ENCODE results near the gene PDE1A.

PDE1A gene

GRCh38 chr2:182358601-182359000 is 68.2 kb downstream of the PDE1A start:
- Histone ChIP-seq H3K79me2 (ENCODE audit: control insufficient read depth, low read length) (no peaks in the 10 kb centered on the region), H3K27ac (ENCODE audit: low read depth, low read length) (no peak overlapping the region), H3K36me3 (ENCODE audit: control insufficient read depth, low read length) (no peaks in the 10 kb centered on the region), H3F3A (ENCODE audit: control insufficient read depth, insufficient read depth) (no peaks in the 10 kb centered on the region), H4K20me1 (ENCODE audit: control insufficient read depth, insufficient read depth, low read depth, low read length) (no peaks in the 10 kb centered on the region), H3K4me1 (ENCODE audit: control insufficient read depth, low read length) (no peaks in the 10 kb centered on the region), H3K4me3 (ENCODE audit: low read length) (no peak overlapping the region), H3K9me2 (replicated peaks; ENCODE audit: control insufficient read depth, low read length) (no peaks in the 10 kb centered on the region), H3K4me2 (ENCODE audit: low read length) (no peak overlapping the region), H3K27me3 (ENCODE audit: control insufficient read depth, low read length) (no peaks in the 10 kb centered on the region), H3K9me3 (ENCODE audit: control insufficient read depth, insufficient read depth, low read length) (no peaks in the 10 kb centered on the region)
- no peak for TF ChIP-seq EZH2phosphoT487 (IDR thresholded peaks at IDR 0.05; ENCODE audit: borderline replicate concordance, low read length)

GRCh38 chr2:182355815-182356214 is 71.0 kb downstream of the PDE1A start:
- H4K20me1 ChIP-seq (ENCODE audit: control insufficient read depth, insufficient read depth, low read depth, low read length): no peaks in the 10 kb centered on the region
- TF ChIP-seq, protein P1, sequence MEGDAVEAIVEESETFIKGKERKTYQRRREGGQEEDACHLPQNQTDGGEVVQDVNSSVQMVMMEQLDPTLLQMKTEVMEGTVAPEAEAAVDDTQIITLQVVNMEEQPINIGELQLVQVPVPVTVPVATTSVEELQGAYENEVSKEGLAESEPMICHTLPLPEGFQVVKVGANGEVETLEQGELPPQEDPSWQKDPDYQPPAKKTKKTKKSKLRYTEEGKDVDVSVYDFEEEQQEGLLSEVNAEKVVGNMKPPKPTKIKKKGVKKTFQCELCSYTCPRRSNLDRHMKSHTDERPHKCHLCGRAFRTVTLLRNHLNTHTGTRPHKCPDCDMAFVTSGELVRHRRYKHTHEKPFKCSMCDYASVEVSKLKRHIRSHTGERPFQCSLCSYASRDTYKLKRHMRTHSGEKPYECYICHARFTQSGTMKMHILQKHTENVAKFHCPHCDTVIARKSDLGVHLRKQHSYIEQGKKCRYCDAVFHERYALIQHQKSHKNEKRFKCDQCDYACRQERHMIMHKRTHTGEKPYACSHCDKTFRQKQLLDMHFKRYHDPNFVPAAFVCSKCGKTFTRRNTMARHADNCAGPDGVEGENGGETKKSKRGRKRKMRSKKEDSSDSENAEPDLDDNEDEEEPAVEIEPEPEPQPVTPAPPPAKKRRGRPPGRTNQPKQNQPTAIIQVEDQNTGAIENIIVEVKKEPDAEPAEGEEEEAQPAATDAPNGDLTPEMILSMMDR (IDR thresholded peaks at IDR 0.05; ENCODE audit: low read depth, low read length, poor library complexity, severe bottlenecking): no peak
- TF ChIP-seq EZH2phosphoT487 (IDR thresholded peaks at IDR 0.05; ENCODE audit: borderline replicate concordance, low read length): no peak
- no peaks in the 10 kb centered on the region for H3K79me2 ChIP-seq (ENCODE audit: control insufficient read depth, low read length)
- H3K4me3 ChIP-seq (ENCODE audit: low read length): no peak overlapping the region
- H3K27me3 ChIP-seq (ENCODE audit: control insufficient read depth, low read length): no peaks in the 10 kb centered on the region
- H3K4me2 ChIP-seq (ENCODE audit: low read length): no peak overlapping the region
- no peaks in the 10 kb centered on the region for H3K9me2 ChIP-seq (replicated peaks; ENCODE audit: control insufficient read depth, low read length)
- no peaks in the 10 kb centered on the region for H3F3A ChIP-seq (ENCODE audit: control insufficient read depth, insufficient read depth)
- no peaks in the 10 kb centered on the region for H3K4me1 ChIP-seq (ENCODE audit: control insufficient read depth, low read length)
- no peaks in the 10 kb centered on the region for H3K9me3 ChIP-seq (ENCODE audit: control insufficient read depth, insufficient read depth, low read length)
- no peaks in the 10 kb centered on the region for H3K36me3 ChIP-seq (ENCODE audit: control insufficient read depth, low read length)
- H3K27ac ChIP-seq (ENCODE audit: low read depth, low read length): no peak overlapping the region

DNA sequence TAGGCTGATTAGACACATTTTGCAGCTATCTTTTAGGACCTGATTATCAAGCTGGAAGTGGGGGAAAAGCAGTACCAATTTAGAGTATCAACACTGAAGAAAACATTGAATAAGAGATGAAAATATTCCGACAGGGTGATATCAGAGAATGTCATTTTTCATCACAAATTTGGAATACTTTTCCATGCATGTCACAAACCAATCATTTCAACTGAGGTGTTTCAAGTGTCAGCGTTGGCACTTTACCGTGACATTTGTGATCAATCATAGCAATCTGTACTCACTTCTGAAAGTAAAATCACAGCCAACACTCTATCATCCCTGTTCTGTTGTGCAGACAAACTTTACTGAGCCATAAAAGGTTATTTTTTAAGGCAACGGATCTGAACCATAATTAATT is 75.4 kb downstream of the PDE1A start:
- no peaks in the 10 kb centered on the region for H3K4me1 ChIP-seq (ENCODE audit: control insufficient read depth, low read length)
- H3K27me3 ChIP-seq (ENCODE audit: control insufficient read depth, low read length): peaks cover 3% of the 10 kb centered on the region; the same call in 1 of the 2 replicates
- H3F3A ChIP-seq (ENCODE audit: control insufficient read depth, insufficient read depth): no peaks in the 10 kb centered on the region
- H3K4me2 ChIP-seq (ENCODE audit: low read length): no peak overlapping the region
- H3K79me2 ChIP-seq (ENCODE audit: control insufficient read depth, low read length): no peaks in the 10 kb centered on the region
- no peak overlapping the region for H3K27ac ChIP-seq (ENCODE audit: low read depth, low read length)
- no peak for TF ChIP-seq EZH2phosphoT487 (IDR thresholded peaks at IDR 0.05; ENCODE audit: borderline replicate concordance, low read length)
- TF ChIP-seq, protein P1 (IDR thresholded peaks at IDR 0.05; ENCODE audit: low read depth, low read length, poor library complexity, severe bottlenecking): no peak
- H3K9me3 ChIP-seq (ENCODE audit: control insufficient read depth, insufficient read depth, low read length): no peaks in the 10 kb centered on the region
- H4K20me1 ChIP-seq (ENCODE audit: control insufficient read depth, insufficient read depth, low read depth, low read length): no peaks in the 10 kb centered on the region
- H3K9me2 ChIP-seq (replicated peaks; ENCODE audit: control insufficient read depth, low read length): no peaks in the 10 kb centered on the region
- no peaks in the 10 kb centered on the region for H3K36me3 ChIP-seq (ENCODE audit: control insufficient read depth, low read length)
- no peak overlapping the region for H3K4me3 ChIP-seq (ENCODE audit: low read length)

DNA sequence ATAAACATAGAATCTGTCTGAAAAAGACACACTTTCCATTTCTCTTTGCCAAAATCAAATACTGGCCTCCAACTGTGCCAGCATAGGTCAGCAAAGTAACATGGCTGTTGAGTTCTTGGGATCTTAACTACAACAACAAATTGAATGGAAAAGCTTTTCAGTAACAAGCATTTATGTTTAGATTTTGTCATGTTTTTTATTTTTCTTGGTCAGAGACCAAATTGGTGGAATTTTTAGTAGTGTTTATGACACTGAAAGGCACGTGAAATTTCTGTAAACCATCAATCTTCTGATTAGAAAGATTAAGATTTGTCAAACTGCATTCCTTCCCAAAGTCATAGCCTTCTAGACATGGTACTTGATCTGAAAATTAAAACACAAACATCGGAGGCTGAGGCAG is 77.6 kb downstream of the PDE1A start:
- H3K9me3 ChIP-seq (ENCODE audit: control insufficient read depth, insufficient read depth, low read length): no peaks in the 10 kb centered on the region
- H3K4me2 ChIP-seq (ENCODE audit: low read length): no peak overlapping the region
- no peaks in the 10 kb centered on the region for H3K4me1 ChIP-seq (ENCODE audit: control insufficient read depth, low read length)
- no peaks in the 10 kb centered on the region for H3K9me2 ChIP-seq (replicated peaks; ENCODE audit: control insufficient read depth, low read length)
- no peak for TF ChIP-seq EZH2phosphoT487 (IDR thresholded peaks at IDR 0.05; ENCODE audit: borderline replicate concordance, low read length)
- TF ChIP-seq, protein P1 (IDR thresholded peaks at IDR 0.05; ENCODE audit: low read depth, low read length, poor library complexity, severe bottlenecking): no peak
- H3K36me3 ChIP-seq (ENCODE audit: control insufficient read depth, low read length): no peaks in the 10 kb centered on the region
- no peak overlapping the region for H3K27ac ChIP-seq (ENCODE audit: low read depth, low read length)
- no peaks in the 10 kb centered on the region for H3F3A ChIP-seq (ENCODE audit: control insufficient read depth, insufficient read depth)
- H3K79me2 ChIP-seq (ENCODE audit: control insufficient read depth, low read length): no peaks in the 10 kb centered on the region
- H3K27me3 ChIP-seq (ENCODE audit: control insufficient read depth, low read length): peaks cover 3% of the 10 kb centered on the region; the same call in 1 of the 2 replicates
- no peaks in the 10 kb centered on the region for H4K20me1 ChIP-seq (ENCODE audit: control insufficient read depth, insufficient read depth, low read depth, low read length)
- no peak overlapping the region for H3K4me3 ChIP-seq (ENCODE audit: low read length)

Measured in DOHH2 (cell line).